Upper lobe of left lung (tissue), 4 donors: Measurements from ENCODE around the gene CCDC33.

Experiments
- CTCF ChIP-seq, 6 experiments: fragments of 450-650 bp in 4 of 6; fragments of 200-600 bp in 2 of 6; sonication (generic) in 2 of 6; IDR thresholded peaks; one replicate each; pipeline ENCODE4 v1.5.1; 2016 to 2019; ENCODE audit warnings: antibody characterized with exemption in 6 of 6
- POLR2A ChIP-seq, 4 donors: fragments of 450-650 bp; IDR thresholded peaks; one replicate each; pipeline ENCODE4 v1.5.1; 2016 to 2017; ENCODE audit warnings: antibody characterized with exemption in 4 of 4, mild to moderate bottlenecking in 2 of 4
- POLR2AphosphoS5 ChIP-seq, 2 donors: sonication (generic); formaldehyde crosslinking; IDR thresholded peaks; one replicate each; pipeline ENCODE4 v1.5.1; 2017; ENCODE audit warnings: antibody characterized with exemption in 2 of 2

DNA sequence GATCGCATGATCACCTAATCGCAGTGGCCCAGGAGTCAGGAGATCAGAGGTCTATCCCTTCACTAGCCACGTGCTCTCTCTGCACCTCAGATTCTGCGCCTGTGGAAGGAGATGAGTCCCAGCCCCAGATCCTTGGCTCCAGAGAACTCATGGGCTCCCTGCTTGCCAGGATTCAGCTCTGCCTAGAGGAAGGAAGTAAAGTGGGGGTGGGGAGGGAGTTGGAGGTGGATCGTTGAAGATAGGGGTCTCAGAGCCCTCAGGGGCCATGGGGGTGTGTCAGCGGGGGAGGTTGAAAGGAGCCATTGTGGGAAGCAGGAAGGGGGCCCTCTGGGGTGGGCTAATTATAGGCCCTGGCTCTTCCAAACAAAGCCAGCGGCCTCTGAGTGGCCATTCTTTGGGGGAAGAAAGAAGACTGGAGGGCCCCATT lies 22.3 kb upstream of the CCDC33 start:
- TF ChIP-seq CTCF (IDR thresholded peaks at IDR 0.05) (no peak), POLR2A (IDR thresholded peaks at IDR 0.05) (no peak), POLR2AphosphoS5 (IDR thresholded peaks at IDR 0.05) (no peak)
